ENCODE results near the gene MACROD2.

The MACROD2 gene

DNA sequence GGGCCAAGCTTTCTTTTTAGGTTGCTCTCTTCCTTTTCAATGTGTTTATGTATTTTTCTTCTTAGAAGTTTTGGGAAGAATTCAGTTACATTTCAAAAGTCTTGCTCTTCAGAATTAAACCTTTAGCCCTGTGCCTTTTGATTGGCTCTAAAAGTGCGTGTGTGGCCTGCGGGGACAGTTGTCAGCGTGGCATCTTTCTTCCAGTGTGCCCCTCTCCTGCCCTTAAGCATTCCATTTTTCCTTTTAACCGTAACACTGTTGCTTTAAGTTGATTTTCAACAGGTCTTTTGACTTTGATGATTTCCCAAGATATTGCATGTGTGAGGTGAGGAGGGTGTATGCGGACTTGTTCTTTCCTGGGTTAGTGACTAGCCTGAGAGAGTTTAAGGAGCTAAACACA, 1341.2 kb downstream of the MACROD2 start:
- H3K4me3 ChIP-seq (ENCODE audit: low read depth, low read length): no peak overlapping the region
- TF ChIP-seq CTCF (IDR thresholded peaks at IDR 0.05; ENCODE audit: low read depth, low read length, missing control alignments): no peak
- DNase-seq (ENCODE audit: low read depth): no peak
- in situ Hi-C loops (cut with HindIII; ENCODE audit: low sequenced_read_pairs): no loop called here

DNA sequence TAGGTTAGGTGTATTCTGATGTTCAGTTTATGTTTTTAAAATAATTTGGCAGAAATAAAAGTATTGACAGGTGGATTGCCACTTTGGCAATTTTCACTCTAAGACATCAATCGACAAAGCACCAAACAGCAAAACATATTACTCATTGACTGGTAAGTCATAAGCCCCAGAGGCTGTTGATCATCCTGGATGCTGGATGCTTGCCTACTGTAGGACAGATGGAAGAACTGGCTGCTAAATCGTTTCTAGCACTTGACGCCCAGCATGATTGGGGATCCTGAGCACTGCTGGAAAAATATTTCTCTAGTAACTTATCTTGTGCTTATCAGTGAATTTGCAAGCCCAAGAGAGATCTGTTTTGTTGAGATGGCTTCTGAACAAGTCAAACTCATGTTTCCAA, 1343.9 kb downstream of the MACROD2 start:
- no peak for TF ChIP-seq CTCF (IDR thresholded peaks at IDR 0.05; ENCODE audit: low read depth, low read length, missing control alignments)
- in situ Hi-C loops (cut with HindIII; ENCODE audit: low sequenced_read_pairs): no loop called here

DNA sequence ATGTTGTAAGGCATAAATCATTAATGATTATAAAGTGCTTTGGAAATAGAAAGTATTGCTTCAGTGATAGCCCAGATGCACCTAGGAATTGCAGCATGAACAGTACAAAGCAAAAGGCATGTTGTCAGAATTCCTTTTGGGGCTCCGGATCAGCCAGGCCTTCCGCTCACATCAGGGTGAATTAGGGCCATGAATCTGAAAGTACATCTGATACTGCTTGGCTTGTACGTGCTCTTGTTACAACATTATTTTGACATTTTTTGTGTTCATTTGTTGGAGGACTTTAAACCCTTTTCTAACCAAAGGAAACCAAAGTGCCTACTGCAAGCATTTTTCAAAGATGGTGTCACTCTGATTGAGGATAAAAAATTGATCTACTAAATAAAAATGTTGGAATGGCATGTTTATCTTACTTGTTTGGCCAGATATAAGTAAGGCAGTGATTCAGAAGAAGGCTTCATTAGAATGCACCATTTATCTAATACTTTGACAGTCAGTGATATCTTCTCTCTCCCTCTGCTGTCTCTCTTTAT, 1347.7 kb downstream of the MACROD2 start:
- TF ChIP-seq CTCF (IDR thresholded peaks at IDR 0.05; ENCODE audit: low read depth, low read length, missing control alignments): no peak
- no peak overlapping the region for H3K4me3 ChIP-seq (ENCODE audit: low read depth, low read length)
- no peak for DNase-seq (ENCODE audit: low read depth)
- in situ Hi-C loops (cut with HindIII; ENCODE audit: low sequenced_read_pairs): no loop called here

More for the DNA sequence above, 1343.9 kb downstream of the MACROD2 start:
- no peak for DNase-seq (ENCODE audit: low read depth)
- H3K4me3 ChIP-seq (ENCODE audit: low read depth, low read length): no peak overlapping the region

GRCh38 chr20:15345287-15345686, 1350.0 kb downstream of the MACROD2 start:
- no peak for DNase-seq (ENCODE audit: low read depth)
- no peak overlapping the region for H3K4me3 ChIP-seq (ENCODE audit: low read depth, low read length)
- TF ChIP-seq CTCF (IDR thresholded peaks at IDR 0.05; ENCODE audit: low read depth, low read length, missing control alignments): no peak
- in situ Hi-C loops (cut with HindIII; ENCODE audit: low sequenced_read_pairs): no loop called here

- DNase-seq (ENCODE audit: low read depth): no peak
- TF ChIP-seq CTCF (IDR thresholded peaks at IDR 0.05; ENCODE audit: low read depth, low read length, missing control alignments): no peak
- in situ Hi-C loops (cut with HindIII; ENCODE audit: low sequenced_read_pairs): no loop called here
- no peak overlapping the region for H3K4me3 ChIP-seq (ENCODE audit: low read depth, low read length)
These were observed 1351.5 kb downstream of the MACROD2 start for GRCh38 chr20:15346657-15347280.

GRCh38 chr20:15359056-15359455, 1363.7 kb downstream of the MACROD2 start:
- DNase-seq (ENCODE audit: low read depth): no peak
- in situ Hi-C loops (cut with HindIII; ENCODE audit: low sequenced_read_pairs): no loop called here
- no peak overlapping the region for H3K4me3 ChIP-seq (ENCODE audit: low read depth, low read length)
- no peak for TF ChIP-seq CTCF (IDR thresholded peaks at IDR 0.05; ENCODE audit: low read depth, low read length, missing control alignments)

All from astrocyte of the cerebellum (primary cell).